ENCODE data around the gene TUBA4A.

Gene TUBA4A

GRCh38 chr2:219281588-219281987 lies 27.9 kb upstream of the TUBA4A start:
- Histone ChIP-seq H3K4me3 (no peak overlapping the region), H3K36me3 (peaks cover 40 to 62% (median 59%) of the 10 kb centered on the region in 3 donors), H3K4me1 (peaks cover 0 to 67% (median 43%) of the 10 kb centered on the region in 4 donors), H3K9me3 (no peaks in the 10 kb centered on the region), H3K27ac (peak overlapping the region; percentile 48 to 98), H3K27me3 (no peaks in the 10 kb centered on the region)
- DNase-seq: no peak
- TF ChIP-seq CTCF (IDR thresholded peaks at IDR 0.05): no peak
- intact Hi-C loops (cut with DNase I; ENCODE audit: low total_unique reads): no loop called here

- Histone ChIP-seq H3K9me3 (no peaks in the 10 kb centered on the region), H3K4me3 (peak overlapping the region; percentile 80 to 94), H3K27ac (peak overlapping the region; percentile 98 to 99), H3K36me3 (peaks cover 40 to 53% (median 52%) of the 10 kb centered on the region in 3 donors), H3K4me1 (peaks cover 0 to 58% (median 37%) of the 10 kb centered on the region in 4 donors), H3K27me3 (no peaks in the 10 kb centered on the region)
- TF ChIP-seq CTCF (IDR thresholded peaks at IDR 0.05): no peak
- intact Hi-C loops (cut with DNase I; ENCODE audit: low total_unique reads): no loop called here
- DNase-seq: no peak
These were observed 26.9 kb upstream of the TUBA4A start for GRCh38 chr2:219280651-219281050.

- DNase-seq: peak in 1 of 2 donors; percentile 78
- Histone ChIP-seq H3K27me3 (no peaks in the 10 kb centered on the region), H3K9me3 (no peaks in the 10 kb centered on the region), H3K36me3 (peaks cover 40 to 46% (median 46%) of the 10 kb centered on the region in 3 donors), H3K4me1 (peaks cover 0 to 52% (median 34%) of the 10 kb centered on the region in 4 donors), H3K27ac (peak overlapping the region; percentile 98 to 99), H3K4me3 (peak overlapping the region; percentile 80 to 94)
- intact Hi-C loops (cut with DNase I; ENCODE audit: low total_unique reads): loop anchor here (2.0 kb wide), 1 partner anchor 15 kb away; no protein-coding TSS in a partner anchor
- TF ChIP-seq CTCF (IDR thresholded peaks at IDR 0.05): peak in 1 of 2 experiments; percentile 8
These were observed 26.3 kb upstream of the TUBA4A start for GRCh38 chr2:219279916-219280516.

GRCh38 chr2:219279151-219279915 lies 25.6 kb upstream of the TUBA4A start, which contains the start of gene DNAJB2:
Gene DNAJB2, plus strand, starts transcription at chr2:219279366. Its CDS starts 468 bp downstream, at chr2:219279834.
- H3K9me3 ChIP-seq: no peaks in the 10 kb centered on the region
- H3K4me3 ChIP-seq: peak within 1 kb of the TSS; percentile 80 to 94
- TF ChIP-seq CTCF (IDR thresholded peaks at IDR 0.05): no peak
- peak within 1 kb of the TSS; percentile 98 to 99 for H3K27ac ChIP-seq
- intact Hi-C loops (cut with DNase I; ENCODE audit: low total_unique reads): loop anchor here (2.0 kb wide), 1 partner anchor 15 kb away; no protein-coding TSS in a partner anchor
- peaks cover 0 to 48% (median 37%) of the 10 kb centered on the region in 4 donors for H3K4me1 ChIP-seq
- peak; percentile 99 to 100 for DNase-seq
- H3K27me3 ChIP-seq: no peaks in the 10 kb centered on the region
- H3K36me3 ChIP-seq: peaks cover 33 to 39% (median 39%) of the 10 kb centered on the region in 3 donors

GRCh38 chr2:219278655-219279150 lies 25.0 kb upstream of the TUBA4A start:
- intact Hi-C loops (cut with DNase I; ENCODE audit: low total_unique reads): loop anchor here (2.0 kb wide), 1 partner anchor 16 kb away; no protein-coding TSS in a partner anchor
- Histone ChIP-seq H3K27ac (peak overlapping the region; percentile 98 to 99), H3K36me3 (peaks cover 28 to 33% (median 33%) of the 10 kb centered on the region in 3 donors), H3K27me3 (no peaks in the 10 kb centered on the region), H3K4me1 (peaks cover 0 to 52% (median 40%) of the 10 kb centered on the region in 4 donors), H3K4me3 (peak overlapping the region; percentile 80 to 94), H3K9me3 (no peaks in the 10 kb centered on the region)
- no peak for TF ChIP-seq CTCF (IDR thresholded peaks at IDR 0.05)
- no peak for DNase-seq
